Activated T-cell treated with anti-CD3 and anti-CD28 coated beads for 1 hour (primary cell): ENCODE measurements around the gene CLSTN1.
A peak's percentile ranks its signal among the peaks of the same experiment; 100 is the strongest.
"Not testable (repeated sequence)": the region's sequence is repeated elsewhere in the genome, so short reads cannot be mapped to it uniquely, and the experiment has no call there.

Source experiments
- DNase-seq: peaks from one replicate; pipeline ENCODE4 v3.0.0-alpha.2; 2020; ENCODE audit warnings: low read depth

CLSTN1 gene

GRCh38 chr1:9729523-9729922 is 94.2 kb downstream of the CLSTN1 start:
- no peak for DNase-seq

- DNase-seq: no peak
Observed at GRCh38 chr1:9728451-9729295, 95.1 kb downstream of the CLSTN1 start.

GRCh38 chr1:9726905-9727595 is 96.7 kb downstream of the CLSTN1 start:
- no peak for DNase-seq

GRCh38 chr1:9726406-9726805 is 97.4 kb downstream of the CLSTN1 start:
- DNase-seq: no peak

GRCh38 chr1:9724706-9725476 is 98.9 kb downstream of the CLSTN1 start:
- DNase-seq: peak; percentile 67

- no peak for DNase-seq
Observed at GRCh38 chr1:9723926-9724325, 99.8 kb downstream of the CLSTN1 start.

- no peak for DNase-seq
Observed at GRCh38 chr1:9723068-9723805, 100.5 kb downstream of the CLSTN1 start.

GRCh38 chr1:9722378-9722749 is 101.4 kb downstream of the CLSTN1 start:
- DNase-seq: no peak

GRCh38 chr1:9721606-9722377 is 102.0 kb downstream of the CLSTN1 start:
- peak; percentile 75 for DNase-seq

- no peak for DNase-seq
Observed at GRCh38 chr1:9720785-9721605, 102.8 kb downstream of the CLSTN1 start.

- DNase-seq: no peak
Observed at GRCh38 chr1:9719978-9720722, 103.6 kb downstream of the CLSTN1 start.

- no peak for DNase-seq
Observed at GRCh38 chr1:9718006-9718680, 105.6 kb downstream of the CLSTN1 start.

- peak; percentile 73 for DNase-seq
Observed at GRCh38 chr1:9717193-9718005, 106.4 kb downstream of the CLSTN1 start.

- DNase-seq: no peak
Observed at GRCh38 chr1:9716404-9717192, 107.2 kb downstream of the CLSTN1 start.

- peak; percentile 47 for DNase-seq
Observed at GRCh38 chr1:9715536-9716226, 108.1 kb downstream of the CLSTN1 start.

GRCh38 chr1:9714257-9714718 is 109.5 kb downstream of the CLSTN1 start:
- no peak for DNase-seq

GRCh38 chr1:9712767-9713166 is 111.0 kb downstream of the CLSTN1 start:
- DNase-seq: not testable (repeated sequence)
